H54 (cell line): Measurements from ENCODE around the gene IGLL5.
A peak's percentile ranks its signal among the peaks of the same experiment; 100 is the strongest.

Source experiments
- DNase-seq: peaks from one replicate; pipeline ENCODE4 v3.0.0; 2011; ENCODE audit warnings: low spot score, mixed read lengths; ENCODE audit not compliant: insufficient read length
- FAIRE-seq: peaks from 3 replicates; lab custom pipeline; 2011; peaks lifted over from hg19 to GRCh38; lab: Jason Lieb, UNC
- POLR2A ChIP-seq: IDR thresholded peaks from 2 replicates; pipeline ENCODE4 v1.6.1; 2011; ENCODE audit warnings: low read depth, mild to moderate bottlenecking, low read length

Gene IGLL5

GRCh38 chr22:22884010-22884887 lies 3.4 kb upstream of the IGLL5 start:
- peak; percentile 63 for DNase-seq
- FAIRE-seq = no peak
- TF ChIP-seq POLR2A = no peak

- DNase-seq (no peak), FAIRE-seq (no peak)
- no peak for TF ChIP-seq POLR2A
Measured at GRCh38 chr22:22884888-22885840, 2.5 kb upstream of the IGLL5 start.

GRCh38 chr22:22886546-22886945 lies 1.1 kb upstream of the IGLL5 start:
- FAIRE-seq (no peak), DNase-seq (no peak)
- no peak for TF ChIP-seq POLR2A

- no peak for DNase-seq
- FAIRE-seq = no peak
Measured at GRCh38 chr22:22888571-22889353, 1.1 kb downstream of the IGLL5 start.

GRCh38 chr22:22890085-22890484 lies 2.5 kb downstream of the IGLL5 start:
- DNase-seq (no peak), FAIRE-seq (no peak)
- no peak for TF ChIP-seq POLR2A

More at GRCh38 chr22:22888571-22889353, 1.1 kb downstream of the IGLL5 start:
- no peak for TF ChIP-seq POLR2A

GRCh38 chr22:22891139-22891621 lies 3.6 kb downstream of the IGLL5 start:
- no peak for DNase-seq
- no peak for TF ChIP-seq POLR2A
- no peak for FAIRE-seq

GRCh38 chr22:22892096-22893052 lies 4.8 kb downstream of the IGLL5 start:
- no peak for DNase-seq
- no peak for TF ChIP-seq POLR2A
- FAIRE-seq = no peak

GRCh38 chr22:22893077-22893805 lies 5.6 kb downstream of the IGLL5 start:
- FAIRE-seq (no peak), DNase-seq (no peak)
- no peak for TF ChIP-seq POLR2A

- no peak for TF ChIP-seq POLR2A
- FAIRE-seq = no peak
- no peak for DNase-seq
Measured at GRCh38 chr22:22893891-22894739, 6.5 kb downstream of the IGLL5 start.

- FAIRE-seq (no peak), DNase-seq (no peak)
Measured at GRCh38 chr22:22894740-22895731, 7.4 kb downstream of the IGLL5 start.

More at GRCh38 chr22:22894740-22895731, 7.4 kb downstream of the IGLL5 start:
- no peak for TF ChIP-seq POLR2A
